A549 (cell line): ENCODE data around the gene SGPL1. TPM values are rescaled to one million over a fixed set of nuclear protein-coding genes. Genes with fewer than 3 reads are reported as not detected.
A peak's percentile ranks its signal among the peaks of the same experiment; 100 is the strongest.

Experiments used
- ATAC-seq, 2 experiments: fragments of 200-7000 bp in 1 of 2; fragments of >200 bp in 1 of 2; cut with Nextera tagmentation in 1 of 2; cut with Tn5 transposase in 1 of 2; 3 replicates each; pipeline versions ENCODE4 v1.8.0 to v1.9.1; 2018 to 2020; ENCODE audit warnings: mild to moderate bottlenecking in 1 of 2, moderate library complexity in 1 of 2
- CTCF ChIA-PET: fragments of 300-600 bp; sonication (Branson Sonifier 250); formaldehyde crosslinking; extraction: SDS; loops from one replicate; lab custom pipeline; 2021; ENCODE audit warnings: antibody characterized with exemption, inconsistent platforms; lab: Yijun Ruan, JAX
- POLR2A ChIA-PET: fragments of 350-600 bp; formaldehyde crosslinking; extraction: SDS; loops from one replicate; lab custom pipeline; 2021; ENCODE audit warnings: antibody characterized with exemption, inconsistent platforms; lab: Yijun Ruan, JAX
- DNase-seq, 2 experiments: peaks; one replicate each; pipeline versions ENCODE4 v3.0.0 to v3.0.0-alpha.2; 2011 to 2016; ENCODE audit warnings: low read depth in 1 of 2, low spot score in 1 of 2
- FAIRE-seq: peaks from 2 replicates; lab custom pipeline; 2011; peaks lifted over from hg19 to GRCh38; lab: Jason Lieb, UNC
- H3K27ac ChIP-seq, 2 experiments: fragments of >200 bp; sonication (Bioruptor Twin); formaldehyde crosslinking; 3 replicates each; pipeline ENCODE4 v1.5.1; 2016 to 2017
- H3K4me1 ChIP-seq: fragments of >200 bp; sonication (Bioruptor Twin); formaldehyde crosslinking; 3 replicates; pipeline ENCODE4 v1.6.1; 2016
- H3K4me2 ChIP-seq: fragments of >200 bp; sonication (Bioruptor Twin); formaldehyde crosslinking; 3 replicates; pipeline ENCODE4 v1.6.1; 2016
- H3K4me3 ChIP-seq: fragments of >200 bp; sonication (Bioruptor Twin); formaldehyde crosslinking; 3 replicates; pipeline ENCODE4 v1.5.1; 2016
- H3K9me3 ChIP-seq: fragments of >200 bp; sonication (Bioruptor Twin); formaldehyde crosslinking; 3 replicates; pipeline ENCODE4 v1.6.1; 2016
- EHF ChIP-seq: fragments of 250-450 bp; sonication (Bioruptor Pico); IDR thresholded peaks from 2 replicates; pipeline ENCODE4 v1.5.0; 2020; ENCODE audit warnings: mild to moderate bottlenecking
- MAFK ChIP-seq: fragments of 450-650 bp; IDR thresholded peaks from 2 replicates; pipeline ENCODE4 v1.6.1; 2014; ENCODE audit not compliant: partially characterized antibody
- PBX3 ChIP-seq: IDR thresholded peaks from 2 replicates; pipeline ENCODE4 v1.6.1; 2012
- POLR2A ChIP-seq: IDR thresholded peaks from 2 replicates; pipeline ENCODE4 v1.6.1; 2012; ENCODE audit warnings: mild to moderate bottlenecking, low read length
- RARB ChIP-seq: fragments of 250-450 bp; sonication (Bioruptor Pico); IDR thresholded peaks from 2 replicates; pipeline ENCODE4 v1.8.0; 2021; ENCODE audit warnings: mild to moderate bottlenecking, moderate library complexity
- REST ChIP-seq: fragments of 200-600 bp; sonication (generic); IDR thresholded peaks from 2 replicates; pipeline ENCODE4 v1.6.1; 2016; ENCODE audit warnings: antibody characterized with exemption, mild to moderate bottlenecking, moderate library complexity
- RNF2 ChIP-seq: fragments of 200-600 bp; sonication (generic); IDR thresholded peaks from 2 replicates; pipeline ENCODE4 v1.6.1; 2016; ENCODE audit warnings: low read depth, mild to moderate bottlenecking, antibody characterized with exemption, moderate library complexity, borderline replicate concordance
- WGBS: methylation state at CpG from one replicate; pipeline ENCODE4 v1.1.6; 2017; ENCODE audit errors: missing lambda C conversion rate; 5-methylcytosine and 5-hydroxymethylcytosine counted together
- polyA plus RNA-seq, 4 experiments: library from polyadenylated mRNA; depleted of rRNA in 3 of 4; stranded (reverse); fragments of >200 nt; fragmentation: RNase III in 1 of 4; extraction: RNeasy Plus Mini Kit Qiagen cat#74134 plus additional on column Dnase treatment in 1 of 4; gene quantifications; 2 replicates in 3 of 4; 3 replicates in 1 of 4; pipeline ENCODE4 v1.2.3, GENCODE V29; 2011 to 2017
- TF ChIP-seq, protein P1 (sequence below): fragments of 450-650 bp; IDR thresholded peaks from 2 replicates; pipeline ENCODE4 v1.6.1; 2014; ENCODE audit warnings: antibody characterized with exemption

Gene SGPL1
- polyA plus RNA-seq, 2 of the 4 experiments (the other 2 are of a cell fraction): 32.2 to 49.8 TPM

DNA sequence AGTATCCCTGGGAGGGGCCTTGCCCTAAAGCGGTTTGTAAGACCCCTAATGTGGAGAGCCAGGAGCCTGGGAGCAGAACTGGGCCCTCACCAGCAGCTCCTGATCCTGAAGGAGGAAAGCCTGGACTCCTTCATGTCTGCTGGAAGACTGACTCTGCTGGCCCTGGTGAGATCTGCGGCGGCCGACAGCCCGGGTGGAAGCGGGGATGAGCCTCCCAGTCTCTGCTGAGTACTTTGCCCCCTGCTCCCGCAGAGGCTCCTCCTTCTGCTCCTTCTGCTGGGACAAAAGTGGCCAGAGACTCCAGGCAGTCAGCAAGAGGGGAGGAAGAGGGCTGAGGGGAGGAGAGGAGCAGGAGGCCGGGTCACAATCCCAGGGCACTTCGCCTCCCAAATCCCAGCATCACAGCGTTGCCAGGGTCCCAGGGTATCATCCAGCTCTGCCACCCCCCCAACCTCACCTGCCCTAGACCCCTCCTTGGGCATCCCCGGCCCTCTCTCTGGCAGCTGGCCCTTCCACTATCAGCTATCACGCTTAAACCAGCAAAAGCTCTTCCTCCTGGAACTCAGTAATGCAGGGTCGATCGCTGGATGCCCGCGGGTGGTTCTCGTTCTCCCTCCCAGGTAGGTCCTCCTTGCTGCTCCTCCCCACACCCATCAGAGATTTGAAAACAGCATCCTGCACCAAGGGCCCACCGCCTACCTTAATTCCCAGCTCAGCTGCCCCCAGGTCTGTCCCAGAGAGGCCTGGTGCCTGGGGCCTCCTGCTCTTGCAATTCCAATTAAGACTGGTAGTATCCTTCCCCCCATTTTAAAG lies 38.5 kb upstream of the SGPL1 start (continued):
- TF ChIP-seq RARB: no peak
- TF ChIP-seq, protein P1, sequence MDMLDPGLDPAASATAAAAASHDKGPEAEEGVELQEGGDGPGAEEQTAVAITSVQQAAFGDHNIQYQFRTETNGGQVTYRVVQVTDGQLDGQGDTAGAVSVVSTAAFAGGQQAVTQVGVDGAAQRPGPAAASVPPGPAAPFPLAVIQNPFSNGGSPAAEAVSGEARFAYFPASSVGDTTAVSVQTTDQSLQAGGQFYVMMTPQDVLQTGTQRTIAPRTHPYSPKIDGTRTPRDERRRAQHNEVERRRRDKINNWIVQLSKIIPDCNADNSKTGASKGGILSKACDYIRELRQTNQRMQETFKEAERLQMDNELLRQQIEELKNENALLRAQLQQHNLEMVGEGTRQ: no peak

GRCh38 chr10:70778267-70778924 lies 37.4 kb upstream of the SGPL1 start:
- WGBS: 62% methylated on average over 8 of the region's 9 CpGs
- H3K9me3 ChIP-seq: no peaks in the 10 kb centered on the region
- ATAC-seq (no peak), DNase-seq (no peak), FAIRE-seq (no peak)
- H3K4me3 ChIP-seq: no peak overlapping the region
- TF ChIP-seq RNF2 (no peak), PBX3 (no peak), POLR2A (no peak), EHF (CRISPR knock-in tag) (no peak), REST (no peak)
- no peaks in the 10 kb centered on the region for H3K4me1 ChIP-seq
- ChIA-PET POLR2A (no interaction called here), CTCF (interaction anchor here (0.6 to 2.1 kb wide), 5 partner anchors 17 to 84 kb away, joined by 3 to 11 read pairs (median 3); no protein-coding TSS in a partner anchor)
- no peak overlapping the region for H3K27ac ChIP-seq
- no peak overlapping the region for H3K4me2 ChIP-seq

- Histone ChIP-seq H3K9me3 (no peaks in the 10 kb centered on the region), H3K4me3 (no peak overlapping the region), H3K4me1 (no peaks in the 10 kb centered on the region)
- WGBS: 11% methylated on average over 2 of the region's 2 CpGs
- DNase-seq: no peak
- ATAC-seq: no peak
- FAIRE-seq: no peak
- TF ChIP-seq MAFK: no peak
- TF ChIP-seq, protein P1: 0 out of 2 replicates have a peak, but pooled peaks have one; percentile 6
- TF ChIP-seq, all 56 proteins: peak for 1
- POLR2A ChIA-PET: no interaction called here
- H3K4me2 ChIP-seq: no peak overlapping the region
- CTCF ChIA-PET: interaction anchor here (1.1 to 1.2 kb wide), 2 partner anchors 20 to 27 kb away, joined by 3 to 6 read pairs; no protein-coding TSS in a partner anchor
- H3K27ac ChIP-seq: no peak overlapping the region
These were observed 36.7 kb upstream of the SGPL1 start for GRCh38 chr10:70779088-70779487.
